ENCODE measurements around the gene BCLAF1. TPM values are rescaled to one million over a fixed set of nuclear protein-coding genes. Genes with fewer than 3 reads are reported as not detected.

Gene BCLAF1
- total RNA-seq, 1 donor: 558 TPM

DNA sequence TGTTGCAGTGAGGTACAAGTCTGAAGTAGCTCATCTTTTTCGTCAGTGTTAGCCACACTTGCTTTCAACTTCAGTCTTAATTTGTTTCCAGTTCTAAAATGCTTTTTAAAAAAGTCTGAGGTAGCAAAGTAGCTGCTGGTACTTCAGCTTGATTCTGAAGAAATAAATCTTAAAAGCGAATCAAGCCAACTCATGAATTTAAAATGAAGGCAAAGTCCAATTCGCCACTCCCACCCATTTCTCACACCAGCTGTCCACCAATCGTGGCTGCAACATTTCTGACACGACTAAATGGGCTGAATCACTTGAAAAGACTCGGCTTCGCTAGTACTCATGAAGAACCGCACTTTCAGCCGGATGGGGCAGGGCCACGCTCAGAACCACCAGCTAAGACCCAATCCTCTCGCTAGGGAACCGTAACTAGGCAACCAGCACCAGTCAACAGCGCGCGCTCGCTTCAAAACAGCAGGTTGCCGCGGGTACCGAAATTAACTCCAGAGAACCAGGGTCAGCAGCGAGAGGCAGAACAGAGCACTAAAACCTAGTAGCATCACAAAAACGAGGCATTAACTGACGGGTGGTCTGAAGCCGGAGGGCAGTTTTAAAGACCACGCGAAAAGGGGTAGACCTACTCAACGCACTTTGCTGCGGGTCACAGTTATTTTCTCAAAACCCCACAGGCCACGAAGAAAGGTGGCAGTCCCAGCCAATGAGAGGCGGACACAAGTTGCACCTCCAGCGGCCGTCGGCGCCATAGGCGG is 900 bp downstream of the BCLAF1 start:
- Histone ChIP-seq H3K9me3 (ENCODE audit: low read depth, low read length) (no peaks in the 10 kb centered on the region), H3K4me3 (ENCODE audit: low read length) (peak overlapping the region; percentile 94), H3K27me3 (ENCODE audit: insufficient read depth, low read length) (no peaks in the 10 kb centered on the region), H3K4me1 (ENCODE audit: insufficient read depth, low read length) (peaks cover 55% of the 10 kb centered on the region)

DNA sequence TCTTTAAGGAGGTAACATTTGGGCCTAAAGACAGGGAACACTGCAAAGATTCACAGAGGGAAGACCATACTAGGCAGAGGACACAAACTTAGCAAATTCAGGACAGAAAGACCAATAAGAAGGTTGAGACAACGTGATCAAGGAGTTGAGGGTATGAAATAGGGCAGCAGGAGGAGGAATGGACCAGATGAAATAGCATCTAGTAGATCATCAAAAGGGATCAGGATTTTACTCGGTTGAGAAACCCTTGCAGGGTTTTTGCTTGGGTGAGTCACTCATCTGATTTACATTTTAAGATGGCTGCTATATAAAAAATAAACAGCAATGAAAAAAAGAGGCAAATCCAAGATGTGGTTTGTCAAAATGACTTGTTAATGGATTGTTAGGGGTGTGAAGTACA is 4.7 kb downstream of the BCLAF1 start:
- Histone ChIP-seq H3K4me1 (ENCODE audit: insufficient read depth, low read length) (peaks cover 48% of the 10 kb centered on the region), H3K27me3 (ENCODE audit: insufficient read depth, low read length) (no peaks in the 10 kb centered on the region), H3K9me3 (ENCODE audit: low read depth, low read length) (no peaks in the 10 kb centered on the region), H3K4me3 (ENCODE audit: low read length) (no peak overlapping the region)

DNA sequence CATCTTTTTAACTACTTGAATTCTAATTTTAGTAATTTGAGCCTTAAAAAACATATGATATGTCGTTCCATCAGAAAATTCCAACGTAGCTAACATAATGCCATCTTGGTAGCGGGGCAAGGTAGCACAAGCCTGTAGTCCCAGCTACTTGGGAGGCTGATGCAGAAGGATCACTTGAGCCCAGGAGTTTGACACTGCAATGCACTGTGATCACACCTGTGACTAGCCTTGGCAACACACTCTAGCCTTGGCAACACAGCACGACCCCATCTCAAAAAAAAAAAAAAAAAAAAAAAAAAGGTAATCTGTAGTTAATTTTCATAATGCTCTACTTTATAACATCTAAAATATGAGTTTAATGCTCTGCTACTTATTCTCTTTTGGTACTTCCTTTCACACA is 6.7 kb downstream of the BCLAF1 start:
- no peaks in the 10 kb centered on the region for H3K27me3 ChIP-seq (ENCODE audit: insufficient read depth, low read length)
- H3K4me1 ChIP-seq (ENCODE audit: insufficient read depth, low read length): peaks cover 43% of the 10 kb centered on the region
- H3K9me3 ChIP-seq (ENCODE audit: low read depth, low read length): no peaks in the 10 kb centered on the region
- no peak overlapping the region for H3K4me3 ChIP-seq (ENCODE audit: low read length)

DNA sequence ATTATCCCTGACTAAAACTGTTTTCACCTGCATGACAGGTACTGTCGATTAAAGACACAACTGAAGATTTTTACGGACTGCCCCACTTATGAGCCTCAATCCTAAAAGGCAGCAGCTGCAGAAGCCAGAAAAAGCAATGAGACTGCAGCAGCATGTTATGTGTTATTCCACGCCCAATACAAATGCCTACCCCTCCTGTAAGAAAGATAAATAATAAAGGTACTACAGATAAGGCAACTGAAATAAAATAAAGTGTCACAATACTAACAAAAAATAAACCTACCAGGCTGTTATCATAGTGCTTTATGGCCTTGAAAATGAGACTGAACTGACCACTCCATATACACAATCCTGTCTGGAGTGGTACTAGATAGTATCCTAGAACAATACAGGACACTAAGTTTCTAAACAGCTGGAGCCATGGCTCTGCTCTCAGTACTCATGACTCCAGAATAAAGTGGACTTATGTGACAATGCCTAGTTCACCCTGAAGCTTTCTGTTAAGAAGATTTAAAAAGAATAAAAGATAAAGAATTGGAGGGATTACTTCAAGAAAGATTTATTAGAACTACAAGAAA is 9.5 kb downstream of the BCLAF1 start:
- no peaks in the 10 kb centered on the region for H3K9me3 ChIP-seq (ENCODE audit: low read depth, low read length)
- peaks cover 16% of the 10 kb centered on the region for H3K4me1 ChIP-seq (ENCODE audit: insufficient read depth, low read length)
- H3K27me3 ChIP-seq (ENCODE audit: insufficient read depth, low read length): no peaks in the 10 kb centered on the region
- H3K4me3 ChIP-seq (ENCODE audit: low read length): no peak overlapping the region

DNA sequence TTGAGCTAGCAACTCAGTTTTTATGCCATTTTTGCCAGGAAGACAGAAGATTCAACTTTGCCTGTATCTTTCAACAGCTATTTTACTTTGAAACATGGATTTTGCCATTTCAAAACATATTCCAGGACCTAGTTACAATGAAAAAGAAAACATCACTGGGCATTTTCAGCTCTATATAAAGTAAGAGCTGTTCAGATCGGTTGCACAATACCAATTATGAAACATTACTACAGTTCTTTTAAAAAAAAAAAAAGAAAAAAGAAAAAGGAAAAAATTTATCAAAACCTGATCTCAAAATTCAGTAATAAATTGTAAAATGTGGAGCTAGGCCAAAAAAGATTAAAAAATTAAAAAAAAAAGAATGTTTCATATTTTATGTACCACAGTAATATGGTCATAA is 15.6 kb downstream of the BCLAF1 start:
- H3K27me3 ChIP-seq (ENCODE audit: insufficient read depth, low read length): no peaks in the 10 kb centered on the region
- H3K4me3 ChIP-seq (ENCODE audit: low read length): no peak overlapping the region
- no peaks in the 10 kb centered on the region for H3K4me1 ChIP-seq (ENCODE audit: insufficient read depth, low read length)
- no peaks in the 10 kb centered on the region for H3K9me3 ChIP-seq (ENCODE audit: low read depth, low read length)

DNA sequence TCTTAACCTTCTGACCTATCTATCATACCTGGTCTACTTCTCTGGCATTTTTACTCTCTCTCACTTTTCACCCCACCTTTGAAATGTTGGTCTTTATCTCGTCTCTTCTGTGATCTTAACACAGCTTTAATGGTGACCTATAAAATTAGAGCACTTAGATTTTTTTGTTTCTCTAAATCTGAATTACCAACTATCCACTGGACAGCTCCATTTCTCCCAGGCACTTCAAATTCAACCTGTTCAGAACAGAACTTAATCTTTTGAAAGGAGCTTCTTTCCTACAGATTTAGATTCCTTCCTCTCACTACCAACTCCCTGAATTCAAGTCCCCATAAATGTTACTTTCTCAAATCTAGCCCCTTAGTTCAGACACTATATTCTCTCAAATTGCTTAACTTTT is 24.5 kb downstream of the BCLAF1 start:
- Histone ChIP-seq H3K27me3 (ENCODE audit: insufficient read depth, low read length) (no peaks in the 10 kb centered on the region), H3K9me3 (ENCODE audit: low read depth, low read length) (no peaks in the 10 kb centered on the region), H3K4me1 (ENCODE audit: insufficient read depth, low read length) (no peaks in the 10 kb centered on the region), H3K4me3 (ENCODE audit: low read length) (no peak overlapping the region)

- Histone ChIP-seq H3K9me3 (ENCODE audit: low read depth, low read length) (no peaks in the 10 kb centered on the region), H3K4me1 (ENCODE audit: insufficient read depth, low read length) (no peaks in the 10 kb centered on the region)
These were observed 26.7 kb downstream of the BCLAF1 start for GRCh38 chr6:136262940-136263339.

DNA sequence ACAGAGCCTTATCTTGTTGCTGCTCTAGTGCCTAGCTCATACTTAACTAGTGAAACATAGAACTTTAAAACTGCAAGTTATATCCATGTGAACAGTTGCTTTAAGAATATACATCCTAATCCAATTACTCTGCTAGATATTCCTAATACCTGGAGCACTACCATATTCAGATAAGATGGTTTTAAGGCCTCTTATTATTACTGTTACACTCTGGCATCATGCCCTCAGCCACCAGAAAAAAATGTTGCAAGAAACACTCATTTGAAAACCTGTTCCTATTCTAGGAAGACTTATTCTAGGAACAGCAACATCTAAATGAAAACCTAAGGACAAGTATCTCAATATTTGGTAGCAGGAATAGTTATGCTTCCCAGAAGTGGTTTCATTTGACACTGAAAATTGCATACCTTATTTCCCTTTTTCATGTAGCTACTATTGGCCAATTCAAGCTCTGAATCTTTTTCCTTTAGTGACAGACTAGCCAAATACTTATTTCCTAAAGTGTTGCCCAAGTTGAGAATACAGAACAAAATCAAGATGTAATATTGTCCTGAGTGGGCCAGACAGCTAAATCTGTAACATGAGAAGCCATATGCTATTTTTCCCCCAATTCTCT is 34.7 kb downstream of the BCLAF1 start:
- Histone ChIP-seq H3K9me3 (ENCODE audit: low read depth, low read length) (no peaks in the 10 kb centered on the region), H3K4me1 (ENCODE audit: insufficient read depth, low read length) (peaks cover 10% of the 10 kb centered on the region), H3K4me3 (ENCODE audit: low read length) (no peak overlapping the region), H3K27me3 (ENCODE audit: insufficient read depth, low read length) (no peaks in the 10 kb centered on the region)

More at GRCh38 chr6:136262940-136263339, 26.7 kb downstream of the BCLAF1 start:
- H3K27me3 ChIP-seq (ENCODE audit: insufficient read depth, low read length): no peaks in the 10 kb centered on the region
- H3K4me3 ChIP-seq (ENCODE audit: low read length): no peak overlapping the region

DNA sequence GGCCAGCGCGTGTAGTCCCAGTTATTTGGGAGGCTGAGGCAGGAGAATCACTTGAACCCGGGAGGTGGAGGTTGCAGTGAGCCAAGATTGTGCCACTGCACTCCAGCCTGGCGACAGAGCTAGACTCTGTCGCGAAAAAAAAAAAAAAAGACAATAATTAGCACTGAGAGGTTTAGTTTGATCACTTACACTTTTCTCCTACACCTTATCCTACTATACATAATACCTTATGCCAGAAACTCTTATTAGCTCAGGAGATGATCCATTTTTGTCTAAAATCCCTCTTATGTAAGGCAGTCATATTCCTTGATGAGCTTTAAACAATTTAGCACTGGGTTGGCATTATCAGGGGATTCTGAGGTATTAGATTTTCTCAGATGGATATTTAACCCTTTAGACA is 35.9 kb downstream of the BCLAF1 start:
- H3K4me3 ChIP-seq (ENCODE audit: low read length): no peak overlapping the region
- peaks cover 20% of the 10 kb centered on the region for H3K4me1 ChIP-seq (ENCODE audit: insufficient read depth, low read length)
- H3K9me3 ChIP-seq (ENCODE audit: low read depth, low read length): no peaks in the 10 kb centered on the region
- no peaks in the 10 kb centered on the region for H3K27me3 ChIP-seq (ENCODE audit: insufficient read depth, low read length)

GRCh38 chr6:136252441-136252840 is 37.2 kb downstream of the BCLAF1 start:
- no peaks in the 10 kb centered on the region for H3K9me3 ChIP-seq (ENCODE audit: low read depth, low read length)
- H3K4me1 ChIP-seq (ENCODE audit: insufficient read depth, low read length): peaks cover 20% of the 10 kb centered on the region
- no peak overlapping the region for H3K4me3 ChIP-seq (ENCODE audit: low read length)
- no peaks in the 10 kb centered on the region for H3K27me3 ChIP-seq (ENCODE audit: insufficient read depth, low read length)

DNA sequence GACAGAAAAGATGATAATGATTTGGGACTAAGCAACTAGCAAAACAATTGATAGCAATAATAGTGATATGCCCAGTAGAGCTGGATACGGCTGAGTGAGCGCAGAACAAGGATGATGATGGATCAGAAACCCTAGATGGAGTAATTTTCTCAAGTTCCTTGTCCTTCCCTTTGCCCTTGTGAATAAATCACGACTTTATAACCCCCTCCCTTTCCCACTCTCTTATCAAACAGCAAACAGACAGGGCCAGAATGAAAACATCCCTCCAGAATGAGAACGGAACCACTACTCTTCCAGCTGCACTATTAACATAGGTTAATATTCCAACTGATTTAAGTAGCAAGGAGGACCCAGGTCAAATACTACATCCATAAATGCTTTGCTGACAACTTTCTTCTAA is 38.3 kb downstream of the BCLAF1 start:
- Histone ChIP-seq H3K4me1 (ENCODE audit: insufficient read depth, low read length) (peaks cover 20% of the 10 kb centered on the region), H3K9me3 (ENCODE audit: low read depth, low read length) (no peaks in the 10 kb centered on the region), H3K4me3 (ENCODE audit: low read length) (no peak overlapping the region), H3K27me3 (ENCODE audit: insufficient read depth, low read length) (no peaks in the 10 kb centered on the region)

DNA sequence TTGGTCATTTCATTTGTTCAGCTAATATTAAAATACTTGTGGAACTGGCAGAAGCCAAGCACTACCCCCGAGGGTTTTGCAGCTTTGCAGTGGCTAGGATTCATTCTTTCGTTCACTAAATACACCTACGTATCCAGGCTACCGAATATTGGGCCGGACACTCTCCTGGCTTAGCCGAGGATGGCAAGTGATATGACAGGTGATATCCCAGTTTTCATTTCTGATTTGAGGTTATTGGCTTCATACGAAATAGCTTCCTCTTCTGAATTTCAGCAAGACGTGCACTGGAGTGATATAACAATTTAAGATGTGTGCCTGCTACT is 39.0 kb downstream of the BCLAF1 start:
- no peaks in the 10 kb centered on the region for H3K9me3 ChIP-seq (ENCODE audit: low read depth, low read length)
- peak overlapping the region; percentile 66 for H3K4me3 ChIP-seq (ENCODE audit: low read length)
- H3K4me1 ChIP-seq (ENCODE audit: insufficient read depth, low read length): peaks cover 20% of the 10 kb centered on the region
- H3K27me3 ChIP-seq (ENCODE audit: insufficient read depth, low read length): no peaks in the 10 kb centered on the region

DNA sequence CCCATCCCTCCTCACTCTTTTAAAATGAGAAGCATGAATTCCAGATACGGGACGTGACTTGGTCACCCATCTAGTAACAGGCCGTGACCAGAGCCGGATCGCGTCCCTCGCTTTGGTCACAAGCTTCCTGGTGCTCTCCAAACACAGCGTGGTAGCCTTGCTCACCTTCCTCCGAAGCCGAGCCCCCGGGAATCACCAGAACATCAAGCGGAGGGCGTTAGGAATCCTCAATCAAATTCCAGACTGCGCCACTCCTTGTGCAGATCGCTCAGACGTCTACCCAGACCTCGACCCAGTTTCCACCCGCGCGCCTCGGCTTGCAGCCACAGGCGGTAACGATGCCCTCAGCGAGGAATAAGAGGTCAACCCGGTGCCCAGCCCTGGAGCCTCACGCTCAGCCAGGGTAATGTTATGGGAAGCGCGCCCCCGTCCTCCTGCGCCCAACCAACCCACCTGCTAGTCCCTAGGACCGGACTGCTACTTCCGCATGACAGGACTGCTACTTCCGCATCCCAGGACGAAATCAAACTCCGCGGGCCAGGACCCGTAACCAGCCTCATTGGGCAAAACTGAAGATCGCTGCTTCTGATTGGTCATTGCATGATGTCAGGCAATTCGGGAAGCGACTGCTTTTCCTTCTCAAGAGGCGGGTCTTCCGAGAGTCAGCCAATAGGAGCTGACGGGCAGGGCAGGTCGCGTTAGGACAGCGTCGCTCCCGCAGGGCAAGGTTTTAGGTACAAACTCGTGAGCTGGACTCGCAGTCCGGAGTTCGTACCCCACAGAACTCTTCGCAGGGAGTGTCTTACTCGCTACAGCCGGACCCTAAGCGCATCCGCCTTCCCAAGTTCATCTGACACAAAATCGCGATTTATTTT is 39.6 kb downstream of the BCLAF1 start, which contains the start of gene MTFR2:
TSS of gene MTFR2 (minus strand) at position 501 of the 875 bp plus-strand sequence. CDS start 1,212 bp downstream, outside the sequence.
- Histone ChIP-seq H3K27me3 (ENCODE audit: insufficient read depth, low read length) (no peaks in the 10 kb centered on the region), H3K4me3 (ENCODE audit: low read length) (peak within 1 kb of the TSS; percentile 66), H3K9me3 (ENCODE audit: low read depth, low read length) (no peaks in the 10 kb centered on the region), H3K4me1 (ENCODE audit: insufficient read depth, low read length) (peaks cover 20% of the 10 kb centered on the region)

- H3K27me3 ChIP-seq (ENCODE audit: insufficient read depth, low read length): no peaks in the 10 kb centered on the region
- peaks cover 20% of the 10 kb centered on the region for H3K4me1 ChIP-seq (ENCODE audit: insufficient read depth, low read length)
- no peaks in the 10 kb centered on the region for H3K9me3 ChIP-seq (ENCODE audit: low read depth, low read length)
- peak overlapping the region; percentile 66 for H3K4me3 ChIP-seq (ENCODE audit: low read length)
These were observed 40.3 kb downstream of the BCLAF1 start for GRCh38 chr6:136249336-136249735.

DNA sequence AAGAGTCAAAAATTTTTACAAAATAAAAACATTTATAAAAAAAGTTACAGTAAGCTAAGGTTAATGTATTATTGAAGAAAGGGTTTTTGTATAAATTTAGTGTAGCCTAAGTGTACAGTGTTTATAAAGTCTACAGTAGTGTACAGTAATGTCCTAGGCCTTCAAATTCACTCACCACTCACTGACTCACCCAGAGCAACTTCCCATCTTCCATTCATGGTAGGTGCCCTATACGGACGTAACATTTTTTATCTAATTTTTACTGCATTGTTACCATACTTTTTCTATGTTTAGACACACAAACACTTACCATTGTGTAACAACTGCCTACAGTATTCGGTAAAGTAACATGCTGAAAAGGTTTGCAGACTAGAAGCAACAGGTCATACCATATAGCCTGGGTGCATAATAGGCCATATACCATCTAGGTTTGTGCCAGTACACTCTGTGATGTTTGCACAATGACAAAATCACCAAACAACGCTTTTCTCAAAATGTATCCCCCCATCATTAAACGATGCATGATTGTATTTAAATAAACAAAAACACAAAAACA is 45.5 kb downstream of the BCLAF1 start:
- no peak overlapping the region for H3K4me3 ChIP-seq (ENCODE audit: low read length)
- H3K4me1 ChIP-seq (ENCODE audit: insufficient read depth, low read length): peaks cover 2% of the 10 kb centered on the region
- no peaks in the 10 kb centered on the region for H3K9me3 ChIP-seq (ENCODE audit: low read depth, low read length)
- no peaks in the 10 kb centered on the region for H3K27me3 ChIP-seq (ENCODE audit: insufficient read depth, low read length)

Measured in mononuclear cell (primary cell).